GM10266 (cell line): ENCODE results near the gene FBLIM1.
"Not testable (repeated sequence)": the region's sequence is repeated elsewhere in the genome, so short reads cannot be mapped to it uniquely, and the experiment has no call there.

Experiments used
- DNase-seq: peaks from one replicate; pipeline ENCODE4 v3.0.0; 2012; ENCODE audit errors: extremely low spot score
- TF ChIP-seq, protein P1 (sequence below): IDR thresholded peaks from 2 replicates; pipeline ENCODE4 v1.5.1; 2012; ENCODE audit warnings: mild to moderate bottlenecking, low read depth; ENCODE audit not compliant: control insufficient read depth, insufficient read depth; ENCODE audit errors: missing control alignments

The FBLIM1 gene

DNA sequence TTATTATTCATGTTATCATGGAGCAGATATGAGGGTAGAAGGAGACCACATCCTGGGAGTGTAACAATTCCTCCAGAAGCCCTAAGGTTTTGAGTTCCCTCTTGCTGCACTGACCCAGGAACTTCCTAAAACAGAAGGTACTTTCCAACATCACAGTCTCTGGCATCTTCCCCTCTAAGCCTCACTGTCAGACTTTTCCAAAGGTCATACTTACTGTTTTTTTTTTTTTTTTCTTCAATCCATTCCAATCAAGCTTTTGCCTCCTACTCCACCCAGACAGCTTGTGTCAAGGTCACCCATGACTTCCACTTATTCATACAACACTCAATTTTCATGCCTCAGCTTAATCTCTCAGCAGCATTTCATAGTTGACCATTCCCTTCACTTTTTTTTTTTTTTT is 67.2 kb downstream of the FBLIM1 start:
- no peak for DNase-seq
- TF ChIP-seq, protein P1, sequence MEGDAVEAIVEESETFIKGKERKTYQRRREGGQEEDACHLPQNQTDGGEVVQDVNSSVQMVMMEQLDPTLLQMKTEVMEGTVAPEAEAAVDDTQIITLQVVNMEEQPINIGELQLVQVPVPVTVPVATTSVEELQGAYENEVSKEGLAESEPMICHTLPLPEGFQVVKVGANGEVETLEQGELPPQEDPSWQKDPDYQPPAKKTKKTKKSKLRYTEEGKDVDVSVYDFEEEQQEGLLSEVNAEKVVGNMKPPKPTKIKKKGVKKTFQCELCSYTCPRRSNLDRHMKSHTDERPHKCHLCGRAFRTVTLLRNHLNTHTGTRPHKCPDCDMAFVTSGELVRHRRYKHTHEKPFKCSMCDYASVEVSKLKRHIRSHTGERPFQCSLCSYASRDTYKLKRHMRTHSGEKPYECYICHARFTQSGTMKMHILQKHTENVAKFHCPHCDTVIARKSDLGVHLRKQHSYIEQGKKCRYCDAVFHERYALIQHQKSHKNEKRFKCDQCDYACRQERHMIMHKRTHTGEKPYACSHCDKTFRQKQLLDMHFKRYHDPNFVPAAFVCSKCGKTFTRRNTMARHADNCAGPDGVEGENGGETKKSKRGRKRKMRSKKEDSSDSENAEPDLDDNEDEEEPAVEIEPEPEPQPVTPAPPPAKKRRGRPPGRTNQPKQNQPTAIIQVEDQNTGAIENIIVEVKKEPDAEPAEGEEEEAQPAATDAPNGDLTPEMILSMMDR: no peak

DNA sequence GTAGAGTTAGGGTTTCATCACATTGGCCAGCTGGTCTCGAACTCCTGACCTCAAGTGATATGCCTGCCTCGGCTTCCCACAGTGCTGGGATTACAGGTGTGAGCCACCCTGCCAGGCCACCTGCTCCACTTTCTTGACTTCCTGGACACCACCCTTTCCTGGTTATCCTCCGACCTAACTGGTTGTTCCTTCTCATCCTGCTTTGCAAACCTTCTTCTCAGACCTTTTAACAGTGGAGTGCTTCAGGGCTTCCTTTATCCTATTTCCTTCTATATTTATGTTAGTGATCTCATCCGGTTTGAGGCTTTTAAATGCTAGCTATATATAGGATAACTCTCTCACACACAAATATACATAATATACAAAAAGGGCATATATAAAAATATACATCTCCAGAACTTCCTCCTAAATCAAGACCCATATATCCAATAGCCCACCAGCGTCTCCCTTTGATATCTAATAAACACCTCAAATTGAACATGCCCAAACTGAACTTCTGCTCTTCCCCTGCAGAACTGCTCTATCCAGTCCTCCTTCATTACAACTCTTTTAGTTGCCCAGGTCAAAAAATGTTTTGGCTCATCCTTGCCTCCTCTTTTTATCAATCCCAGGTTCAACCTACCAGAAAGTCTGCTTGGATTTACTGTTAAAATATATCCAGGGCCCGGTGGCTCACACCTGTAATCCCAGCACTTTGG is 68.4 kb downstream of the FBLIM1 start:
- TF ChIP-seq, protein P1: no peak
- DNase-seq: no peak

DNA sequence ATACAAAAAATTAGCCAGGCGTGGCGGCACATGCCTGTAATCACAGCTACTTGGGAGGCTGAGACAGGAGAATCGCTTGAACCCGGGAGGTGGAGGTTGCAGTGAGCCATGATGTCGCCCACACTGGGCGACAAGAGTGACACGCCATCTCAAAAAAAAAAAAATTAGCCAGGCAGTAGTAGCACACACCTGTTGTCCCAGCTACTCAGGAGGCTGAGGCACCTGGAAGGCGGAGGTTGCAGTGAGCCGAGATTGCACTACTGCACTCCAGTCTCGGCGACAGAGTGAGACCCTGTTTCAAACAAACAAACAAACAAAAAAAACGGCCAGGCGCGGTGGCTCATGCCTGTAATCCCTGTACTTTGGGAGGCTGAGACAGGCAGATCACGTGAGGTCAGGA is 69.0 kb downstream of the FBLIM1 start:
- DNase-seq: not testable (repeated sequence)

DNA sequence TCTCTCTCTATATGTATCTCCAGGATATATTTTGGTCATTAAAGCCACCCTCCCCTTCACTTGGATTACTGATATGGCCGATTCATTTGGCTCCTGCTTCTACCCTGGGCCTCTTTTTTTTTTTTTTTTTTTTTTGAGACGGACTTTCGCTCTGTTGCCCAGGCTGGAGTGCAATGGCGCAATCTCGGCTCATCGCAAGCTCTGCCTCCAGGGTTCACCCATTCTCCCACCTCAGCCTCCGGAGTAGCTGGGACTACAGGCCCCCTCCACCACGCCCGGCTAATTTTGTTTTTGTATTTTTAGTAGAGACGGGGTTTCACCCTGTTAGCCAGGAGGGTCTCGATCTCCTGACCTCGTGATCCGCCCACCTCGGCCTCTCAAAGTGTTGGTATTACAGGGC is 70.3 kb downstream of the FBLIM1 start:
- not testable (repeated sequence) for DNase-seq

DNA sequence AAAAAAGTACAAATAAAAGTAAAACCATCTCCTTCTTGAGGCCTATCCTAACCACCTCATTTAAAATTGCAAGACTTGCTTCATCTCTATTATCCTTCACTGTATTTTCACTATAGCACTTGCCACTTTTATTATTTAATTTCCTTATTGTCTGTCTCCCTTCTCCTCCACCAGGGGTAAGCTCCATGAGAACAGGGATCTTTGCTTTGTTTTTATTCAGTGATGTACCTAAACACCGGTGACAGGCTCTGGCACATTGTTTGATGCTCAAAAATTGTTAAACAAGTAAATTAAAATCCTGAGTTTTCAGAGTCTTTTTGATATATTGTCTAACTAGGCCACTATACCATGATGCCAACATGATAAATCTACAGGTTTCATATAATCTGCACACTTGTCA is 71.7 kb downstream of the FBLIM1 start:
- DNase-seq: no peak
- TF ChIP-seq, protein P1: no peak

DNA sequence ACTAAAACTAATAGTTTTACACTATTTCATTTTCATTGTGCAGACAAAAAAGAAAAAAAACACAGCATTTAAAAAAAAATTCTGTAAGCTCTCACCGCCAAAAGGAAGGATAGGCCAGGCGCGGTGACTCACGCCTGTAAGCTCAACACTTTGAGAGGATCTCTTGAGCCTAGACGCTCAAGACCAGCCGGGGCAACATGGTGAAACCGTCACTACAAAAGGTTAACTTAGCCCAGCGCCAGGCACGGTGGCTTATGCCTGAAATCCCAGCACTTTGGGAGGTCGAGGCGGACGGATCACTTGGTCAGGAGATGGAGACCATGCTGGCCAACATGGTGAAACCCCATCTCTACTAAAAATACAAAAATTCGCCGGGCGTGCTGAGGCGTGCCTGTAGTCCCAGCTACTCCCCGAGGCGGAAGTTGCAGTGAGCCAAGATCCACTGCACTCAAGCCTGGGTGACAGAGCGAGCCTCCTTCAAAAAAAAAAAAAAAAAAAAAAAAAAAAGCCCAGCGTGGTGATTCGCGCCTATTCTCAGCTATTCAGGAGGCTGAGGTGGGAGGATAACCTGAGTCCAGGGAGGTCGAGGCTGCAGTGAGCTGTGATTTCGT is 74.6 kb downstream of the FBLIM1 start:
- no peak for DNase-seq

DNA sequence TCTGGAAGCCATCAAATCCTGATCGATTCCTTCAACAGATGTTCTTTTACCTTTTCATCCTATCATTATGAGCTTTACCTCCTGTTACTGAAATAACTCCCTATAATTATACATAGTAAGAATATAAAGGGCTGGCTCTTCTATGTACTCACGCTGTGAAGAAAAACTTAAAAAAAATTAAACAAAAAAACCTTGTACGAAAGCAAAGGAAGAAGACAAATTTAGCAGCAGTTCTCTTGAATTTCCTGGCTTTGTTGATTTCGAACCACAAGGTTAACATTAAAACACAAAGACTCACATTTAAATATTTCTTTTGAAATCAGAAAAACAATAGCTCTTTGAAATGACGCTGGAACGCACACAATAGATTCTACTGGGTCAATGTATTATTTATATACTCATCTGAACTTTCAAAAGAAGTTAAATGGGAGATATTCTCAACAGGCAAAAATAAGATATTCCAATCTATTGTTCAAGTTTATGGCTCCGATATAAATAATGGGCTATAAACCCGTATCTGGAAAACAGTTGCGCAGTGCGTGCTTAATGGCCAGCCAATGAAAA is 75.3 kb downstream of the FBLIM1 start:
- no peak for DNase-seq
- TF ChIP-seq, protein P1: no peak

More for the DNA sequence above, 74.6 kb downstream of the FBLIM1 start:
- TF ChIP-seq, protein P1: no peak

DNA sequence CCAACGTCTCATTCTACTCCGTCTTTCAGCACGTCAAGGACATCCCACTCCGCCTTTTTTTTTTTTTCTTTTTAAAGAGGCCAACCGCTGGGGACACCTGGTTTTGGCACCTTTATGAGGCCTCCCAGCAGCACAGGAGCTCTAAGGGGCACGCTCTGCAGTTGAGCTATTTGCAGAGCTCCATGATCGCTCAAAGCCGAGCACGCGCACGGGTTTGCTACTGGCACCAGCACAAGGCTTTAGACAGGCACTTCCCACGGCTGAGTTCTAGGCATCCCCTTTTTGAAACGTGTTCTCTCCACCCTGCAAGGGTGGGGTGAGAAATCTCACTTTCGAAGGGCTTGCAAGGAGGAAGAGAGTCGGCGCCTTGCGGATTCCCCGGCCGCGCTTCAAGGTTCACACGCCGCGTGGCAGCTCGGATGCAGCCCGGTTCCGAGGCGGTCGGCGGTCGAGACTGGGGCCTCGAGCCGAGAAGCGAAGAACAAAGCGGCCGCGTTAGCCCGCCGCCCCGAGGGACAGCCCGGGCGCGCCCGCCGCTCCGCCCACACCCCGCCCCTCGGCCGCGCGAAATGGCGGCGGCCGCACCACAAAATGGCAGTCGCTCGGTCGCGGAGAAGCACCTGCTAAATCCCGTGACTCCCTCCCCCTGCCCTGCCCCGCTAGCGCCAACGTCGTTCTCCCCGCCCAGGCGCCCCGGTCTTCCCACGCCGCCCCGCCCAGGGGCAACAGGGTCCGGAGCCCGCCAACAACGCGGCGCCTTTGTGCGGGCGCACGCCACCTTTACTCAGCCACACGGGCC is 76.0 kb downstream of the FBLIM1 start:
- TF ChIP-seq, protein P1: no peak
- peak; percentile 83 for DNase-seq
